ENCODE results near the gene BEND7.

GRCh38 chr10:13402021-13402420 lies 126.8 kb downstream of the BEND7 start:
- TF ChIP-seq CTCF (IDR thresholded peaks at IDR 0.05; ENCODE audit: low read depth, low read length, poor library complexity, severe bottlenecking) (no peak), EZH2phosphoT487 (IDR thresholded peaks at IDR 0.05; ENCODE audit: borderline replicate concordance, low read length) (no peak)
